PC-3 (cell line): Measurements from ENCODE around the gene MYO5A.

Source experiments
- CTCF ChIP-seq: fragments of 300-600 bp; sonication (generic); conservative IDR thresholded peaks from 2 replicates; pipeline ENCODE4 v1.5.1; 2017; ENCODE audit warnings: antibody characterized with exemption, low read depth, mild to moderate bottlenecking, low read length
- EZH2 ChIP-seq: fragments of 300-600 bp; sonication (generic); IDR thresholded peaks from one replicate; pipeline ENCODE4 v1.6.1; 2017; ENCODE audit warnings: antibody characterized with exemption, mild to moderate bottlenecking, low read length; ENCODE audit not compliant: unreplicated experiment

- TF ChIP-seq CTCF = no peak
- TF ChIP-seq EZH2 = no peak
Observed at GRCh38 chr15:52514482-52514881, 14.2 kb downstream of the MYO5A start.
